Motor neuron (in vitro differentiated cells): ENCODE measurements around the gene GRIA4. TPM values are rescaled to one million over a fixed set of nuclear protein-coding genes. Genes with fewer than 3 reads are reported as not detected.

Experiments
- ATAC-seq, 8 experiments: fragments of 200-7000 bp; cut with Tn5 transposase; replicated peaks in 6 of 8; 2 replicates each; pipeline ENCODE4 v1.8.0; 2021; ENCODE audit warnings: mild to moderate bottlenecking in 8 of 8, moderate library complexity in 8 of 8
- H3K27ac ChIP-seq, 2 donors: fragments of 250-450 bp; sonication (Bioruptor Pico); 2 replicates each; pipeline ENCODE4 v1.9.0; 2021; ENCODE audit warnings: antibody characterized with exemption in 2 of 2, mild to moderate bottlenecking in 2 of 2, moderate library complexity in 1 of 2
- H3K4me1 ChIP-seq, 2 donors: fragments of 250-450 bp; sonication (Bioruptor Pico); replicated peaks in 1 of 2; 2 replicates each; pipeline ENCODE4 v1.6.1; 2021; ENCODE audit warnings: antibody characterized with exemption in 2 of 2, mild to moderate bottlenecking in 2 of 2, moderate library complexity in 1 of 2
- H3K4me3 ChIP-seq, 5 donors: fragments of 250-450 bp; sonication (Bioruptor Pico); 2 replicates each; pipeline ENCODE4 v1.9.0; 2021; ENCODE audit warnings: antibody characterized with exemption in 5 of 5, mild to moderate bottlenecking in 5 of 5, moderate library complexity in 4 of 5
- WGBS, 10 experiments: fragments of 450-650 bp; shearing (Covaris generic); methylation state at CpG; one replicate each; pipeline ENCODE4 v1.0.0; 2022; 5-methylcytosine and 5-hydroxymethylcytosine counted together
- in situ Hi-C, 9 experiments: fragments of 400-800 bp; cut with MboI; loops; one replicate each; pipeline ENCODE4 v1.15.0; 2021; ENCODE audit warnings: low sequenced_read_pairs in 9 of 9, low pct_unique_long_range_greater_than_20kb in 2 of 9; ENCODE audit not compliant: unreplicated experiment in 9 of 9
- total RNA-seq, 8 experiments: library from RNA; unstranded; fragments of 300-600 nt; gene quantifications; 2 replicates each; pipeline versions ENCODE4 v1.2.3 to v1.2.4, GENCODE V29; 2022

GRIA4 gene
- total RNA-seq, 8 experiments from 2014 or later: 3.0 to 60.4 (median 46.2) TPM

DNA sequence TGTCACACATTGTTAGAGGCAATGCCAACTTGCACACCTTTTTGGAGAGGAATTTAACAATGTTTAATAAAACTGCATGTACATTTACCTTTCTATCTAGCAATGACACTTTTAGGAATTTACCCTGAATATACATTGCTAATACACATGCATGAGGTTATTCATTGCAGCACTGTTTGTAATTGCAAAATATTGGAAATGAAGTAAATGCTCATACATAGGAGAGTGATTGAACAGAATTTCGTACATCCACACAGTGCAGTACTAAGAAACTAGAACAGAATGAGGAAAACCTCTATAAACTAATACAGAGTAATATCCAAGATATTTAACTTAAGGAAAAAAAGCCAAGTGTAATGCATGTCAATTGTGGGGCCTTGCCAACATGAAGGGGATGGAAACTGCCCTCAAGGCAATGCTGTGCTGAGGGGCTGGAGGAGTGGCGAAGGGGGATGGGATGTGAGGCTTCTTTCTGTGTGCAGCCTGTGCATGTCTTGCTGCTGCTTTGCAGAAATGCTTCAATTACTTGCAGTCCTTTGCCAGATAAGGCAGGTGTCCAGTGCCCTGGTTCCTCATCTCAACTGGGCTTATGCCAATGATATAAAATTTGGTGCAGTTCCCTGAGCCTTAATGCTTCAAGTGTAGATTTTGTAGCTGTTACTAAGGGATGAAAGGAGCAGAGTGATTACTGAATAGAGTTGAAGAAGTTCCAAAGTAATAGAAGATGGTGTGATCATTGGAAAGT, 96.1 kb downstream of the GRIA4 start:
- peak in 4 of 8 experiments; percentile 43 to 97 (median 72) for ATAC-seq
- 0 to 100% (median 85%) methylated on average over 1 to 2 of the region's 2 CpGs; no CpG with 5 or more reads in 1 of the 10 experiments for WGBS, 10 experiments
- H3K4me3 ChIP-seq: no peak overlapping the region
- in situ Hi-C loops: no loop called here
- no peak overlapping the region for H3K27ac ChIP-seq
- H3K4me1 ChIP-seq: no peaks in the 10 kb centered on the region

DNA sequence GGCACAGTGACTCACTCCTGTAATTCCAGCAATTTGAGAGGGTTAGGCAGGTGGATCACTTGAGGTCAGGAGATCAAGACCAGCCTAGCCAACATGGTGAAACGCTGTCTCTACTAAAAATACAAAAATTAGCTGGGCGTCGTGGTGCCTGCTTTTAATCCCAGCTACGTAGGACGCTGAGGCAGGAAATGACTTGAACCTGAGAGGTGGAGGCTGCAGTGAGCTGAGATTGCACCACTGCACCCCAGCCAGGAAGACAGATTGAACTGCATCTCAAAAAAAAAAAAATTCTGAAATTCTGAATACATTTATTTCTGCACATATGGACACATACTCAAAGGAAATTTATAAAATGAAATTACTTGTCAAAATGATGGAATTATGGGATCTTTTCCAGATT, 103.2 kb downstream of the GRIA4 start:
- no peak overlapping the region for H3K27ac ChIP-seq
- 34 to 100% (median 79%) methylated on average over 1 to 5 of the region's 5 CpGs; no CpG with 5 or more reads in 3 of the 10 experiments for WGBS, 10 experiments
- in situ Hi-C loops: no loop called here
- no peak for ATAC-seq
- no peaks in the 10 kb centered on the region for H3K4me1 ChIP-seq
- no peak overlapping the region for H3K4me3 ChIP-seq

DNA sequence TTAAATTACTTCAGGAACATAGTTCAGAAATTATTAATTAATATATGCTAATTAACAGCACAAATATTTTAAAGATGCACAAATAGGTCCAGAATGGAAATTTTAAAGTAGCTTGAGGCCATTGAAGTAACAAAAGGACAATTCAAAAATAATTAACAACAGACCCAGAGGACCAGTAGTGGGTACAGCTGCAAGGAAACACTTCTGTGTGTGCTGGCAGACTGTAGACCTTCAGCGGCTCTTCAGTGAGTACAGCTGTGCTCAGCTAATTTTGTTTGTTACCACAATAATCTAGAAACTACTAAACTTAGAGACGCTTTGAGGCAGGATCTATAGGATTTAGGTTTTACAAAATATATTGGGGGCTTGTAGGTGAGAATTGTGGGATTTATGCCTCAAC, 103.8 kb downstream of the GRIA4 start:
- in situ Hi-C loops: no loop called here
- Histone ChIP-seq H3K27ac (no peak overlapping the region), H3K4me1 (no peaks in the 10 kb centered on the region), H3K4me3 (no peak overlapping the region)
- 0 to 82% (median 61%) methylated on average over 1 to 2 of the region's 2 CpGs; no CpG with 5 or more reads in 4 of the 10 experiments for WGBS, 10 experiments
- no peak for ATAC-seq

DNA sequence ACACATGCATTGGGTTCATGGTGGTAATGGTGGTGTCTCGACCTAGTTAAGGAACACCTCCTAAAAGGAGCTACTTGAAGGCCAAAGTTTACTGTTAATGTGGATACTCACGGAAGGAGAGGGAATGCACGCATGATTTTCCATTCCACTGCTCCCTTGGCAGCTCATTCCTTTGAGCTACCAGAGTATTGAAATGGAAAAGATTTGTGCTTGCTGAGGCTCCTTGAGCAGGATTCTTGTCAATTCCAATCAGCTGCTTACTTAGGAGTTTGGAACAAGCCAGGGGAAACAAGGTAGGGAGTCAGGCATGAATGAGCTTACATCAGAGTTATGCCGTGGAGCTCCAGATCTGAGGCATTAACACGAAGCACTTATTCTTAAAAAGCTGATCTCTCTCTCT, 108.8 kb downstream of the GRIA4 start:
- Histone ChIP-seq H3K27ac (no peak overlapping the region), H3K4me1 (peaks cover 3 to 7% of the 10 kb centered on the region in 2 donors), H3K4me3 (no peak overlapping the region)
- in situ Hi-C loops: no loop called here
- WGBS, 10 experiments: 22 to 100% (median 59%) methylated on average over 1 to 5 of the region's 5 CpGs; no CpG with 5 or more reads in 2 of the 10 experiments
- ATAC-seq: no peak

DNA sequence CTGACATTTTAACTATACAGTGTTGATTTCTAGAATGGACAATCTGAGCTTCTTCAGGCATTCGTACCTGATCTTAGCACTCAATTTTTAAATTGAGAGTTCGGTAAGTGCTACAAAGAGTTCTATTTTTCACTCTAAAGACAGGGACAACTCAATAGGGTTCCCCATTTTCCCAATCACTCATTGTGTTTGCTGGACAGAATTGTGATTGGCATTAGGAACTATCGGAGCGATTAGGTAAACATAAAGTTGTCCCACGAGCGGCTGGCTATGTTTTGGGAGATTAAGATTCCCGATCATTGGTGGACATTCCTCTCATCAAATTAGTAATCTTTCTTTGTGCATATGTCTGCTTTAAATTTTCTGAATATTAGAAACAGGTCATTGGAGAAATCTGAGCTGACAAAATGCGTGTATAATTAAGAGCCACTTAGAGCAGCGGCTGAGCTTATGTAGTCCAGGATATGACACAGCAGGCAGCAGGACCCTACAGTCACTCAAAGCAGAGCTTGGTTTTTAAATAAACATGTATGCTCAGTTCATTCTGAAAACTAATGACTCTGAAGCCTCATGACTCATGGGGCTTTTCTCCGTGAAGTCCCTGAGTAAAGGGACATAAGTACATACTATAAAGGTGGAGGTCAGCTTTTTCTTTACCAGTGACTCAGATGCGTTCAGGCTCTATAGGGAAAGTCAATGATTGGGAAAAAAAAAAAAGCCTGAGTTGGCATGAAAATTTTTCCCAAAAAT, 109.4 kb downstream of the GRIA4 start:
- no peak overlapping the region for H3K4me3 ChIP-seq
- H3K4me1 ChIP-seq: peaks cover 3 to 7% of the 10 kb centered on the region in 2 donors
- in situ Hi-C loops: no loop called here
- no peak overlapping the region for H3K27ac ChIP-seq
- 52 to 96% (median 76%) methylated on average over 3 to 11 of the region's 11 CpGs; no CpG with 5 or more reads in 1 of the 10 experiments for WGBS, 10 experiments
- ATAC-seq: peak; percentile 75 to 99 (median 98)

DNA sequence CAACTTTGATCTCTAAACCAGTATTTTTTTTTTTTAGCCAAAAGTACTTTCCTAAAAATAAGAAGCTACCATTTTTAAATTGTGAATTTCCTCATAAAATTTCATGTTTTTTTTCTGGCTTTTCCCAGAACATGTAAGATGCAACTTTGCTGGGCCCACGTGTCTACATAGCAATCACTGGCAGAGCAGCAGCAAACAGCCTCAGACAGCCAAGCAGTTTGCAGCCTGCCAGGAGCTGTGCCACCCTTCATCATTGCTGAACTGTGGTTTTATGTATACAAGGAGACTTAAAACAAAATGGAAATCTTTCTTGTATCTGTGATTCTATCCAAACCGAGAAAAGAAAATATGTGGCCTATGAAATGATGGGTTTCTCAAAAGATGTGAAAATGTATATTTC, 110.2 kb downstream of the GRIA4 start:
- WGBS, 10 experiments: 40 to 100% (median 86%) methylated on average over 1 to 2 of the region's 2 CpGs; no CpG with 5 or more reads in 1 of the 10 experiments
- H3K27ac ChIP-seq: no peak overlapping the region

DNA sequence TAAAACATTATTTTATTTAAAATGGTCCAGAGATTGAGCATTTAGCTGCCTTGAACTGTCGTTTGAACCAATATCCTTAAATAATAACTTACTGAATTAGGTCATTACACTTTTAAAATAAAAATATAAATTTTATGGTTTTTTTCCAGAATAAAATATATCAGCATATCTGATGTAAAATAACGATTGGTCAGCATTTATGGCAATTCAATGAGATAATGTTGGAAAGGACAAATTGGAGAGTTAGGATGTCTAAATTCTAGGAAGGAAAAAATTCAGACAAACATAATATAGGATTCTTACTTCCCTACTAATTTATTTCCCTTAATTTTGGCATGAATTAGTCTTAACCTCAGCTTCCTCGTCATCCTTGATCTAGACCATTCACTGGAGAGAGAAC, 113.4 kb downstream of the GRIA4 start:
- no peak for ATAC-seq
- WGBS, 10 experiments: 13 to 96% (median 90%) methylated on average over 2 to 3 of the region's 3 CpGs
- in situ Hi-C loops: no loop called here
- Histone ChIP-seq H3K4me3 (no peak overlapping the region), H3K4me1 (peaks cover 3 to 7% of the 10 kb centered on the region in 2 donors), H3K27ac (no peak overlapping the region)

More for the DNA sequence above, 110.2 kb downstream of the GRIA4 start:
- no peak for ATAC-seq
- Histone ChIP-seq H3K4me3 (no peak overlapping the region), H3K4me1 (peaks cover 3 to 7% of the 10 kb centered on the region in 2 donors)
- in situ Hi-C loops: no loop called here

DNA sequence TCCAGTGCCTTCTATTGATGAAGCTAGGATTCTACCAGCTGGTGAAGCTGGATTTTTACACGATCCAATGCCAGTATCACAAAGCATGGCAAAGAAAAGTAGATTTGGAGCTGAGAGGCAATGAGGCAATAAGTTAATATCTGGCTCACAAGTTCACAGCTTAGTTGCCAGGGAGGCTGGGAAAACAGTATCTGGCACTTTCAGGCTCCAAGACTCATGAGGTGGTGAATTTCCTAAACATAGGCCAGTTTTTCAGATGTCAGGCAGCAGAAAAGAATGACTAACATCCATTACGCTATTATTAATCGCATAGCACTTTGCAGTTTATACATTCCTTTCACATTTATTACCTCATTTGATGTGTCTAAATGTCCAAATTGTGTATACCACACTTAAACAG, 122.7 kb downstream of the GRIA4 start:
- no peak overlapping the region for H3K4me3 ChIP-seq
- peak in 1 of 8 experiments; percentile 61 for ATAC-seq
- no peaks in the 10 kb centered on the region for H3K4me1 ChIP-seq
- in situ Hi-C loops: no loop called here
- H3K27ac ChIP-seq: no peak overlapping the region
- WGBS, 10 experiments: 0 to 95% (median 88%) methylated on average over 1 to 3 of the region's 3 CpGs; no CpG with 5 or more reads in 2 of the 10 experiments

DNA sequence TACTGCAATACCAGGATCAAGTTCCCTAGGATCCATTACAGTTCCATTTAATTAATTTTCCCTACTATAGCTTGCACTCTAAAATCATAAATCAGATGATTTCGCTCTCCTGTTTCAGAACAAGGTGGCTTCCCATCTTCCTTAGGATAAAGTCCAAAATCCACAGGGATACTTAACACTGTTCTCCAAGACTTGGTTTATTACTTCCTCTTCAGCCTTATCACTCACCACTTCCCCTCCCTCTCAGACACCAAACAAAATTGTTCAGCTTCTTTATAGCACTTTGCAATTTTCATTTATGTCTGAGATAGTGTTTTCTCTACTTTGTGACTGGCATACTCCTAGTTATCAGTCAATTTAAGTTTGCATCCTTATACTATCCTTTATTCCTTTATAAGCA, 124.6 kb downstream of the GRIA4 start:
- Histone ChIP-seq H3K4me1 (no peaks in the 10 kb centered on the region), H3K4me3 (no peak overlapping the region)
- in situ Hi-C loops: no loop called here

DNA sequence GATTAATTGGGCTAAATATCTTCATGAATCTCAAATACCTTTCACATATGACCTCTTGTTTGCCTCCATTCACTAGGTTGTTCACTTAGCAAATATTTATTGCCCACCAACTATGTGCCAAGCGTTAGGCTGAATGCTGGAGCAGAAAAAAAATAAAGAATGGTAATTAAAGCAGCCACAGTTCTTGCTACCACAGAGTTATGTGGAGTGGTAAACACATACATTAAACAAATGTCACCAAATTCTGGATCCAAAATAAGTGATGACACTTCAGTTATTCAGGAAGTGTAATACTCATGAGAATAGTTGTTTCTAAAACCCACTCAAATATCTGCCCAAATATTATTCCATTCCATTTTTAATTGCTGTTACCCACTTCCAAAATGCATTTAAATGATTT, 128.4 kb downstream of the GRIA4 start:
- no peak overlapping the region for H3K4me3 ChIP-seq
- in situ Hi-C loops: no loop called here
- H3K27ac ChIP-seq: no peak overlapping the region
- no peaks in the 10 kb centered on the region for H3K4me1 ChIP-seq
- 0 to 100% (median 43%) methylated on average over 1 of the region's 1 CpG; no CpG with 5 or more reads in 3 of the 10 experiments for WGBS, 10 experiments
- peak in 2 of 8 experiments; percentile 14 to 41 for ATAC-seq

More for the DNA sequence above, 124.6 kb downstream of the GRIA4 start:
- no peak overlapping the region for H3K27ac ChIP-seq
- WGBS, 10 experiments: 17 to 100% (median 100%) methylated on average over 1 of the region's 1 CpG; no CpG with 5 or more reads in 3 of the 10 experiments
- ATAC-seq: no peak

DNA sequence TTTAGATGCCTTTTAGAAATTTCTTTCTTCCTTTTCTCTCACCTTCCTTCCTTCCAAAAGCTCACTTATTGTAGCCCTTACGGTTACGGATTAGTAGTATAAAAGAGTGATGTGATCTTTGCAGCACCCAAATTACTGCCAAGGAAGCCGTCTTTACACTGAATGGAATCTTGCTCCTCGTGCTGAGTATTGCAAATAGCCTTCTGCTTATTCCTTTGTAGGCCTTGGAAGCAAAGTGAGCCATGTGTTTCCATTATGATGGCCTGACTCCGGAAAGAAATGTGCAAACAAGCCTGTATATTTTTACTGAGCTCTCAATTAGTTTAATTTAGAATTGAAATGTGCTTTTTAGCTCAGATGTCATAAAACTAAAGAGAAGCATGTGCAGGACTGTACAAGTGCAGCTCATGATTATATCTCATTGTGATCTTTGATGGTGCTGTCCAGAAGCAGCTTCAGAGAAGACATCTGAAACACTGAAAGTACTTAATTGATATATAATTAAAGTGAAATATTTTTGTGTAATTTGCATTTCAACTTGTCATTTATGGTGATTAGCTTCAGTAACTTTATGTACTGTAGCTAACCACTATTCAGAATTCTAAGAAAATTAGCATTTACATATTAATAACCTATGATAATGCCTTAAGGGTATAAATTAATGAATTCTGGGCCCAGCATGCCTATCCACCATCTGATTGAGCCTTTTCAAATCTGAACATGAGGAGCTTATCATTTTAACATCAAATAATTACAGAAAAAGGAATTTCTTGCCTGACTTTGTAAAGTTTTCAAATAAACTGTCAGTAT, 129.3 kb downstream of the GRIA4 start:
- H3K4me3 ChIP-seq: no peak overlapping the region
- H3K4me1 ChIP-seq: no peaks in the 10 kb centered on the region
- WGBS, 10 experiments: 8 to 100% (median 64%) methylated on average over 2 to 5 of the region's 5 CpGs
- ATAC-seq: peak in 6 of 8 experiments; percentile 27 to 94 (median 44)
- H3K27ac ChIP-seq: no peak overlapping the region
- in situ Hi-C loops: no loop called here

DNA sequence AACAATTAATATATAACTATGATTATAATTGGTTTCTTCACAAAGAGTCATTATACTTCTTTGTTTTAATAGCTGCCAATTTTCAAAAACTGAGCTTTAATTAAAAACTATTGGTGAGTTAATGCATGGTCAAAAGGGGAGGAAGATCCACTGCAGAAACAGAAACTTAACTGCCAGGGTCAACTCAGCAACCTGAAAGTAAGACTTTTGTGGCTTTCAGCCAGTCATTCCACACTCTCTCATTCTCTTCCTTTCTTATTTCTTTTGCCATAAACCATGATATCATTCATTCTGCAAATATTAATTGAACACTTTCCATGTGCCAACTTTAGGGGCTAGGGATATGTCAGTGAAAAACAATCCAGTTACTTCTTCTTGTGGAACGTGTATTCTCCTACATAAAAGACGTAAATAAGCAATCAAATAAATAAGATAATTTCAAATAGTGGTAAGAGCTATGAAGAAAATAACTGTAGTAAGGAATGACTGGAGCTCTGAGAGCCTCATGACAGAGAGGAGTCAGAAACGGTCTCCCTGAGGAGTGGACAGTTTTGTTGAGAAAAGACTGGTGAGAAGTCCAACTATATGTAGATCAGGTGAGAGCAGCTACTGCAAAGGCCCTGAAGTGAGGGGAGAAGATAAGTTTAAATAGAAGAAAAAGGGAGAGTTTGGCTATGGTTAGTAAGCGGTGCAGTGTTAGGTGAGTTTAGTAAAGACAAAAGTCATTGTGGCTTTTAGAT, 130.5 kb downstream of the GRIA4 start:
- no peak for ATAC-seq
- H3K27ac ChIP-seq: no peak overlapping the region
- WGBS, 10 experiments: 43 to 100% (median 99%) methylated on average over 1 to 4 of the region's 4 CpGs
- no peaks in the 10 kb centered on the region for H3K4me1 ChIP-seq
- no peak overlapping the region for H3K4me3 ChIP-seq
- in situ Hi-C loops: no loop called here
